ENCODE results near the gene STK25.

The STK25 gene

GRCh38 chr2:241535871-241536655, 27.7 kb upstream of the STK25 start:
- no peak for TF ChIP-seq CTCF (IDR thresholded peaks at IDR 0.05; ENCODE audit: low read depth, low read length, missing control alignments)
- in situ Hi-C loops (cut with HindIII; ENCODE audit: low pct_ligation_motif_present, low sequenced_read_pairs) = no loop called here
- no peak for DNase-seq

GRCh38 chr2:241534701-241535375, 26.5 kb upstream of the STK25 start:
- in situ Hi-C loops (cut with HindIII; ENCODE audit: low pct_ligation_motif_present, low sequenced_read_pairs) = no loop called here

More at GRCh38 chr2:241535871-241536655, 27.7 kb upstream of the STK25 start:
- Histone ChIP-seq H3K27me3 (replicated peaks) (peaks cover under 1% of the 10 kb centered on the region), H3K36me3 (replicated peaks) (no peaks in the 10 kb centered on the region), H3K27ac (no peak overlapping the region), H3K4me3 (ENCODE audit: low read depth, low read length) (no peak overlapping the region)

GRCh38 chr2:241534293-241534692, 25.9 kb upstream of the STK25 start:
- Histone ChIP-seq H3K27ac (no peak overlapping the region), H3K36me3 (replicated peaks) (no peaks in the 10 kb centered on the region), H3K27me3 (replicated peaks) (peaks cover 3% of the 10 kb centered on the region), H3K4me3 (ENCODE audit: low read depth, low read length) (no peak overlapping the region)
- TF ChIP-seq CTCF (IDR thresholded peaks at IDR 0.05; ENCODE audit: low read depth, low read length, missing control alignments) = no peak
- DNase-seq = no peak
- in situ Hi-C loops (cut with HindIII; ENCODE audit: low pct_ligation_motif_present, low sequenced_read_pairs) = no loop called here

More at GRCh38 chr2:241534701-241535375, 26.5 kb upstream of the STK25 start:
- Histone ChIP-seq H3K27ac (no peak overlapping the region), H3K4me3 (ENCODE audit: low read depth, low read length) (no peak overlapping the region), H3K27me3 (replicated peaks) (peaks cover 3% of the 10 kb centered on the region), H3K36me3 (replicated peaks) (no peaks in the 10 kb centered on the region)
- TF ChIP-seq CTCF (IDR thresholded peaks at IDR 0.05; ENCODE audit: low read depth, low read length, missing control alignments) = no peak
- DNase-seq = no peak

- no peak for TF ChIP-seq CTCF (IDR thresholded peaks at IDR 0.05; ENCODE audit: low read depth, low read length, missing control alignments)
- H3K27ac ChIP-seq = no peak overlapping the region
- no peak overlapping the region for H3K4me3 ChIP-seq (ENCODE audit: low read depth, low read length)
- DNase-seq = no peak
- no peaks in the 10 kb centered on the region for H3K36me3 ChIP-seq (replicated peaks)
- peaks cover 3% of the 10 kb centered on the region for H3K27me3 ChIP-seq (replicated peaks)
- in situ Hi-C loops (cut with HindIII; ENCODE audit: low pct_ligation_motif_present, low sequenced_read_pairs) = no loop called here
Observed at GRCh38 chr2:241532733-241533601, 24.6 kb upstream of the STK25 start.

GRCh38 chr2:241532168-241532567, 23.8 kb upstream of the STK25 start:
- Histone ChIP-seq H3K4me3 (ENCODE audit: low read depth, low read length) (no peak overlapping the region), H3K27me3 (replicated peaks) (peaks cover 3% of the 10 kb centered on the region), H3K36me3 (replicated peaks) (no peaks in the 10 kb centered on the region), H3K27ac (no peak overlapping the region)
- in situ Hi-C loops (cut with HindIII; ENCODE audit: low pct_ligation_motif_present, low sequenced_read_pairs) = no loop called here
- DNase-seq = no peak
- TF ChIP-seq CTCF (IDR thresholded peaks at IDR 0.05; ENCODE audit: low read depth, low read length, missing control alignments) = no peak

All from brain microvascular endothelial cell (primary cell).